Uterus (tissue), 2 donors: Measurements from ENCODE around the gene TMEM119.

Experiments used
- POLR2A ChIP-seq, 2 donors: fragments of 450-650 bp; IDR thresholded peaks; one replicate each; pipeline ENCODE4 v1.6.1; 2016; ENCODE audit warnings: antibody characterized with exemption in 2 of 2, mild to moderate bottlenecking in 1 of 2, moderate library complexity in 1 of 2
- TF ChIP-seq, protein P1 (sequence below), 4 experiments: fragments of 200-600 bp in 2 of 4; fragments of 450-650 bp in 2 of 4; sonication (generic) in 2 of 4; IDR thresholded peaks; one replicate each; pipeline ENCODE4 v1.5.1; 2016 to 2019; ENCODE audit warnings: antibody characterized with exemption in 4 of 4, mild to moderate bottlenecking in 2 of 4, moderate library complexity in 1 of 4

DNA sequence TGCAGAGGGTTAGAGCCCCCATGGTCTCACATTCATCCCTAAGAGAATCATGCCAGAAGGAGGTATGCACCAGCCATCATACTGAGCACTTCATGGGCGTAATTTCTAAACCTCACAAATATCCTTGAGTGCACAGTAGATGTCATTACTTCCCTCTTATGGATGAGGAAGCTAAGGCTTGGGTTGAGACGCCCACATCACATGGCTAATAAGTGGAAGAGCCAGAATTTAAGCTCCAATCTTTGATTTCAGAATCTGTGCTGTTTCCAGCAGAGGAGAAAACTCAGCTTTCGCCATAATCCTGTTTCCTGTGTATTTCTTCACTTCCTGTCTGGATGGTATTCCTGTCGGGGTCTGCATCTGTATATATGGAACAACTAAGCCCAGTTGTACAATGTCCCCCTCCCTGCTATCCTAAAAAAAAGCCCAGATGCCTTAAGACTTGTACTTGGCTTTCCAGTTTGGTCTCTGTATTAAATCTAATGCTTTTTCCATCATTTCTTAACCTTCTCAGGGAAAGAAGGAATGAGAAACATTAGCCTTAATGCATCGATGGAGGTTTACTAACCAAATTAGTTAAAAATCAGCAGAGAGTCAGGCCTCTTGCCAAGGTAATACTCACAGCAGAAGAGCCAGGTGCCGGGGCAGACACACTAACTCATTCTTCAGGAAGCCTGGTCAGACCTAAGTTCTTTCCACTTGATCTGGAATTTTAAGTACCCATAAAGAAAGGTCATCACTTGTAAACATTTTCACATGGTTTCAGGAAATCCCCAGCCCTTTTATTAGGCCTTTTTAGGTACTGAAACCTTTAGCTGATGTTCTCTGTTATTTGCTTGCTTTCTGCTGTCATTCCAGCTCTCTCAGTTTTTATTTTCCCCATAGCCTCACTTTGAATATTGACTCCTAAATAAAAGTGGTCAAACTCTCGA lies 30.2 kb downstream of the TMEM119 start:
- no peak for TF ChIP-seq POLR2A (IDR thresholded peaks at IDR 0.05)
- TF ChIP-seq, protein P1, sequence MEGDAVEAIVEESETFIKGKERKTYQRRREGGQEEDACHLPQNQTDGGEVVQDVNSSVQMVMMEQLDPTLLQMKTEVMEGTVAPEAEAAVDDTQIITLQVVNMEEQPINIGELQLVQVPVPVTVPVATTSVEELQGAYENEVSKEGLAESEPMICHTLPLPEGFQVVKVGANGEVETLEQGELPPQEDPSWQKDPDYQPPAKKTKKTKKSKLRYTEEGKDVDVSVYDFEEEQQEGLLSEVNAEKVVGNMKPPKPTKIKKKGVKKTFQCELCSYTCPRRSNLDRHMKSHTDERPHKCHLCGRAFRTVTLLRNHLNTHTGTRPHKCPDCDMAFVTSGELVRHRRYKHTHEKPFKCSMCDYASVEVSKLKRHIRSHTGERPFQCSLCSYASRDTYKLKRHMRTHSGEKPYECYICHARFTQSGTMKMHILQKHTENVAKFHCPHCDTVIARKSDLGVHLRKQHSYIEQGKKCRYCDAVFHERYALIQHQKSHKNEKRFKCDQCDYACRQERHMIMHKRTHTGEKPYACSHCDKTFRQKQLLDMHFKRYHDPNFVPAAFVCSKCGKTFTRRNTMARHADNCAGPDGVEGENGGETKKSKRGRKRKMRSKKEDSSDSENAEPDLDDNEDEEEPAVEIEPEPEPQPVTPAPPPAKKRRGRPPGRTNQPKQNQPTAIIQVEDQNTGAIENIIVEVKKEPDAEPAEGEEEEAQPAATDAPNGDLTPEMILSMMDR (IDR thresholded peaks at IDR 0.05), result no peak
